GM18951 (cell line): ENCODE data around the gene ERAP2.

Source experiments
- POLR2A ChIP-seq: IDR thresholded peaks from 4 replicates; pipeline ENCODE4 v1.6.1; 2011; ENCODE audit warnings: mild to moderate bottlenecking; ENCODE audit not compliant: insufficient read length, insufficient read depth; ENCODE audit errors: extremely low read depth
- in situ Hi-C: fragments of 300-500 bp; cut with MboI; formaldehyde crosslinking; loops from one replicate; pipeline ENCODE4 v1.12.0; 2022; ENCODE audit warnings: low sequenced_read_pairs, mixed read lengths, inconsistent platforms; ENCODE audit not compliant: unreplicated experiment

The ERAP2 gene

GRCh38 chr5:96855031-96855872 is 21.0 kb upstream of the ERAP2 start:
- no peak for TF ChIP-seq POLR2A
- in situ Hi-C loops, result no loop called here

- in situ Hi-C loops, result no loop called here
- TF ChIP-seq POLR2A, result no peak
Observed at GRCh38 chr5:96856371-96856770, 19.9 kb upstream of the ERAP2 start.

GRCh38 chr5:96857454-96857853 is 18.8 kb upstream of the ERAP2 start:
- in situ Hi-C loops, result no loop called here

GRCh38 chr5:96857924-96858323 is 18.4 kb upstream of the ERAP2 start:
- in situ Hi-C loops, result no loop called here
- TF ChIP-seq POLR2A, result no peak

More at GRCh38 chr5:96857454-96857853, 18.8 kb upstream of the ERAP2 start:
- TF ChIP-seq POLR2A, result no peak

GRCh38 chr5:96859375-96859774 is 16.9 kb upstream of the ERAP2 start:
- in situ Hi-C loops, result no loop called here
- no peak for TF ChIP-seq POLR2A

GRCh38 chr5:96861076-96861475 is 15.2 kb upstream of the ERAP2 start:
- in situ Hi-C loops, result no loop called here
- no peak for TF ChIP-seq POLR2A

GRCh38 chr5:96863114-96863513 is 13.2 kb upstream of the ERAP2 start:
- no peak for TF ChIP-seq POLR2A
- in situ Hi-C loops, result no loop called here

GRCh38 chr5:96863949-96864584 is 12.2 kb upstream of the ERAP2 start:
- no peak for TF ChIP-seq POLR2A
- in situ Hi-C loops, result no loop called here

- in situ Hi-C loops, result no loop called here
- no peak for TF ChIP-seq POLR2A
Observed at GRCh38 chr5:96864922-96865530, 11.3 kb upstream of the ERAP2 start.

GRCh38 chr5:96868603-96869371 is 7.5 kb upstream of the ERAP2 start:
- in situ Hi-C loops, result no loop called here
- no peak for TF ChIP-seq POLR2A

- in situ Hi-C loops, result no loop called here
- no peak for TF ChIP-seq POLR2A
Observed at GRCh38 chr5:96869372-96869641, 7.0 kb upstream of the ERAP2 start.

GRCh38 chr5:96870094-96871026 is 5.9 kb upstream of the ERAP2 start:
- in situ Hi-C loops, result no loop called here
- no peak for TF ChIP-seq POLR2A

GRCh38 chr5:96871027-96871399 is 5.3 kb upstream of the ERAP2 start:
- TF ChIP-seq POLR2A, result no peak
- in situ Hi-C loops, result no loop called here

GRCh38 chr5:96871686-96872085 is 4.6 kb upstream of the ERAP2 start:
- in situ Hi-C loops, result no loop called here
- TF ChIP-seq POLR2A, result no peak
